SH-SY5Y (cell line): ENCODE measurements around the gene MAN1C1.

Experiments used
- GATA2 ChIP-seq: IDR thresholded peaks from 2 replicates; pipeline ENCODE4 v1.6.1; 2011; ENCODE audit warnings: mild to moderate bottlenecking, low read depth, low read length
- GATA3 ChIP-seq: IDR thresholded peaks from 2 replicates; pipeline ENCODE4 v1.6.1; 2011; ENCODE audit warnings: low read depth, mild to moderate bottlenecking, low read length, moderate library complexity

- no peak for TF ChIP-seq GATA2
- TF ChIP-seq GATA3: no peak
Measured at GRCh38 chr1:25647863-25648262, 31.3 kb downstream of the MAN1C1 start.
